Keratinocyte (primary cell): ENCODE data around the gene CYP4F22.

Experiments used
- CTCF ChIP-seq, 3 experiments: IDR thresholded peaks in 1 of 3; conservative IDR thresholded peaks in 1 of 3; optimal IDR thresholded peaks in 1 of 3; 2 replicates in 2 of 3; 3 replicates in 1 of 3; pipeline versions ENCODE3 to v1.5.1; 2011; ENCODE audit warnings: low read length in 3 of 3, mild to moderate bottlenecking in 3 of 3, moderate library complexity in 2 of 3, control low read depth in 1 of 3, inconsistent platforms in 1 of 3; ENCODE audit not compliant: insufficient read depth in 2 of 3; ENCODE audit errors: extremely low read depth in 1 of 3
- EZH2 ChIP-seq: IDR thresholded peaks from one replicate; pipeline ENCODE4 v1.6.1; 2012; ENCODE audit warnings: inconsistent platforms, mild to moderate bottlenecking, low read length, moderate library complexity

GRCh38 chr19:15538774-15539173 is 30.4 kb downstream of the CYP4F22 start:
- TF ChIP-seq CTCF (optimal IDR thresholded peaks at IDR 0.05 in 1 of 3, IDR thresholded peaks at IDR 0.05 in 1 of 3, conservative IDR thresholded peaks at IDR 0.05 in 1 of 3; ENCODE audit: extremely low read depth in 1 of 3, insufficient read depth in 2 of 3, low read length in 3 of 3) (no peak), EZH2 (no peak)
